H1 (cell line): ENCODE measurements around the gene LRRFIP1. TPM values are rescaled to one million over a fixed set of nuclear protein-coding genes. Genes with fewer than 3 reads are reported as not detected.

Source experiments
- CTCF ChIA-PET: fragments of 300-600 bp; sonication (Branson Sonifier 250); formaldehyde crosslinking; loops from one replicate; lab custom pipeline; 2021; ENCODE audit not compliant: partially characterized antibody; lab: Charles Lee
- POLR2A ChIA-PET: fragments of 300-600 bp; sonication (Branson Sonifier 250); formaldehyde crosslinking; loops from one replicate; lab custom pipeline; 2021; ENCODE audit warnings: inconsistent platforms; ENCODE audit not compliant: partially characterized antibody; lab: Charles Lee
- DNase-seq, 2 experiments: peaks; one replicate each; pipeline versions ENCODE4 v3.0.0 to v3.0.0-alpha.2; 2010 to 2022; ENCODE audit warnings: low spot score in 2 of 2, low read depth in 1 of 2, mixed read lengths in 1 of 2
- FAIRE-seq: peaks from 2 replicates; lab custom pipeline; 2011; peaks lifted over from hg19 to GRCh38; lab: Jason Lieb, UNC
- H2AFZ ChIP-seq: 2 replicates; pipeline ENCODE4 v1.8.1; 2012; ENCODE audit warnings: low read length, inconsistent platforms
- H2AK5ac ChIP-seq: 2 replicates; pipeline ENCODE4 v1.6.1; 2013; ENCODE audit warnings: low read depth, low read length
- H2BK120ac ChIP-seq: replicated peaks from 2 replicates; pipeline ENCODE3; 2013; ENCODE audit warnings: low read depth, low read length, inconsistent platforms
- H2BK12ac ChIP-seq: 2 replicates; pipeline ENCODE4 v1.6.1; 2013; ENCODE audit warnings: low read depth, low read length
- H2BK15ac ChIP-seq: 2 replicates; pipeline ENCODE4 v1.6.1; 2013; ENCODE audit warnings: low read length
- H2BK20ac ChIP-seq: 2 replicates; pipeline ENCODE4 v1.6.1; 2013; ENCODE audit warnings: low read length
- H2BK5ac ChIP-seq: 2 replicates; pipeline ENCODE4 v1.6.1; 2013; ENCODE audit warnings: low read depth, low read length
- H3K14ac ChIP-seq: 2 replicates; pipeline ENCODE4 v1.6.1; 2013; ENCODE audit warnings: inconsistent platforms; ENCODE audit not compliant: insufficient read length
- H3K18ac ChIP-seq: 2 replicates; pipeline ENCODE4 v1.6.1; 2013; ENCODE audit warnings: low read length; ENCODE audit errors: extremely low read depth
- H3K23ac ChIP-seq: 2 replicates; pipeline ENCODE4 v1.6.1; 2013; ENCODE audit warnings: inconsistent platforms; ENCODE audit not compliant: insufficient read length
- H3K23me2 ChIP-seq: 2 replicates; pipeline ENCODE4 v1.6.1; 2013; ENCODE audit warnings: low read depth, low read length
- H3K27ac ChIP-seq: 2 replicates; pipeline ENCODE4 v1.6.1; 2011; ENCODE audit warnings: low read depth, low read length, inconsistent platforms
- H3K27me3 ChIP-seq, 4 experiments: replicated peaks in 1 of 4; 1 replicate in 1 of 4; 2 replicates in 3 of 4; pipeline versions ENCODE4 v1.6.1 to v1.8.1; 2011 to 2013; ENCODE audit warnings: low read length in 3 of 4, mild to moderate bottlenecking in 3 of 4, inconsistent platforms in 2 of 4, mixed read lengths in 2 of 4, moderate library complexity in 1 of 4; ENCODE audit not compliant: control insufficient read depth in 3 of 4, insufficient read depth in 3 of 4; ENCODE audit errors: extremely low read depth in 1 of 4
- H3K36me3 ChIP-seq, 4 experiments: 2 replicates each; pipeline versions ENCODE4 v1.6.1 to v1.8.1; 2011 to 2013; ENCODE audit warnings: mild to moderate bottlenecking in 4 of 4, low read length in 3 of 4, moderate library complexity in 2 of 4, control low read depth in 1 of 4, inconsistent platforms in 1 of 4; ENCODE audit not compliant: insufficient read depth in 4 of 4, control insufficient read depth in 2 of 4
- H3K4ac ChIP-seq: replicated peaks from 2 replicates; pipeline ENCODE3; 2013; ENCODE audit warnings: low read length, low read depth, mixed read lengths, inconsistent platforms; ENCODE audit not compliant: insufficient read length
- H3K4me1 ChIP-seq, 4 experiments: replicated peaks in 1 of 4; 1 replicate in 1 of 4; 2 replicates in 3 of 4; pipeline versions ENCODE4 v1.6.1 to v1.8.1; 2011 to 2013; ENCODE audit warnings: low read length in 3 of 4, inconsistent platforms in 2 of 4, mixed read lengths in 1 of 4; ENCODE audit not compliant: insufficient read depth in 4 of 4, control insufficient read depth in 3 of 4
- H3K4me2 ChIP-seq, 2 experiments: 2 replicates each; pipeline versions ENCODE4 v1.6.1 to v1.8.1; 2011 to 2013; ENCODE audit warnings: low read depth in 2 of 2, low read length in 2 of 2, control low read depth in 1 of 2, inconsistent platforms in 1 of 2, mild to moderate bottlenecking in 1 of 2; ENCODE audit not compliant: insufficient read depth in 1 of 2
- H3K4me3 ChIP-seq, 4 experiments: fragments of 200-600, 300-600 bp in 1 of 4; sonication (generic), shearing (Covaris generic), sonication (Bioruptor Twin) in 1 of 4; 2 replicates each; pipeline versions ENCODE4 v1.5.1 to v1.8.1; 2011 to 2016; ENCODE audit warnings: low read length in 4 of 4, low read depth in 3 of 4, control low read depth in 2 of 4, inconsistent platforms in 2 of 4, mild to moderate bottlenecking in 2 of 4, mixed read lengths in 1 of 4, moderate library complexity in 1 of 4; ENCODE audit not compliant: insufficient read depth in 2 of 4; ENCODE audit errors: extremely low read depth in 1 of 4
- H3K56ac ChIP-seq: replicated peaks from 2 replicates; pipeline ENCODE3; 2013; ENCODE audit warnings: low read depth, mild to moderate bottlenecking, mixed read lengths, low read length, inconsistent platforms; ENCODE audit not compliant: insufficient read length
- H3K79me1 ChIP-seq: 2 replicates; pipeline ENCODE4 v1.6.1; 2013; ENCODE audit warnings: low read depth, low read length, control low read depth
- H3K79me2 ChIP-seq, 2 experiments: 2 replicates each; pipeline versions ENCODE4 v1.6.1 to v1.8.1; 2012 to 2013; ENCODE audit warnings: low read length in 2 of 2, mild to moderate bottlenecking in 2 of 2, inconsistent platforms in 1 of 2; ENCODE audit not compliant: insufficient read depth in 2 of 2, control insufficient read depth in 1 of 2
- H3K9ac ChIP-seq, 4 experiments: replicated peaks in 1 of 4; 1 replicate in 1 of 4; 2 replicates in 3 of 4; pipeline versions ENCODE4 v1.6.1 to v1.8.1; 2011 to 2013; ENCODE audit warnings: low read depth in 3 of 4, low read length in 3 of 4, control low read depth in 2 of 4, mild to moderate bottlenecking in 2 of 4, moderate library complexity in 2 of 4, inconsistent platforms in 1 of 4; ENCODE audit errors: extremely low read depth in 1 of 4
- H3K9me3 ChIP-seq, 2 experiments: 2 replicates each; pipeline versions ENCODE4 v1.6.1 to v1.8.1; 2012 to 2013; ENCODE audit warnings: mild to moderate bottlenecking in 2 of 2, moderate library complexity in 2 of 2, control low read depth in 1 of 2, inconsistent platforms in 1 of 2, low read depth in 1 of 2, low read length in 1 of 2, mixed read lengths in 1 of 2; ENCODE audit not compliant: insufficient read depth in 2 of 2
- H4K20me1 ChIP-seq, 2 experiments: replicated peaks in 1 of 2; 2 replicates each; pipeline versions ENCODE3 to v1.8.1; 2011 to 2013; ENCODE audit warnings: inconsistent platforms in 2 of 2, low read length in 2 of 2, mild to moderate bottlenecking in 1 of 2; ENCODE audit not compliant: insufficient read depth in 2 of 2, control insufficient read depth in 1 of 2
- H4K5ac ChIP-seq: 2 replicates; pipeline ENCODE4 v1.6.1; 2013; ENCODE audit warnings: low read length, low read depth, mixed read lengths, inconsistent platforms; ENCODE audit not compliant: insufficient read length
- H4K8ac ChIP-seq: 2 replicates; pipeline ENCODE4 v1.8.0; 2013; ENCODE audit warnings: mild to moderate bottlenecking, moderate library complexity, low read length, inconsistent platforms; ENCODE audit not compliant: insufficient read depth; ENCODE audit errors: extremely low read depth
- H4K91ac ChIP-seq: replicated peaks from 2 replicates; pipeline ENCODE3; 2013; ENCODE audit warnings: low read length, mixed read lengths, inconsistent platforms; ENCODE audit not compliant: insufficient read length
- BACH1 ChIP-seq: IDR thresholded peaks from 2 replicates; pipeline ENCODE4 v1.6.1; 2012; ENCODE audit warnings: low read length, improper control_type of control experiment
- BCL11A ChIP-seq, 2 experiments: IDR thresholded peaks; one replicate each; pipeline ENCODE4 v1.6.1; 2011; ENCODE audit warnings: low read depth in 2 of 2, low read length in 2 of 2, mild to moderate bottlenecking in 2 of 2
- CBX5 ChIP-seq: fragments of 300-800, 300-1000 bp; sonication (generic); IDR thresholded peaks from 2 replicates; pipeline ENCODE4 v1.7.1; 2016; ENCODE audit warnings: antibody characterized with exemption, low read length, low read depth
- FOSL1 ChIP-seq: IDR thresholded peaks from 2 replicates; pipeline ENCODE4 v1.6.1; 2011; ENCODE audit warnings: mild to moderate bottlenecking, low read depth, low read length, moderate library complexity; ENCODE audit not compliant: insufficient read depth
- GTF2F1 ChIP-seq: IDR thresholded peaks from 2 replicates; pipeline ENCODE4 v1.6.1; 2012; ENCODE audit warnings: low read depth, low read length, improper control_type of control experiment, borderline replicate concordance
- JUND ChIP-seq: IDR thresholded peaks from 2 replicates; pipeline ENCODE4 v1.6.1; 2011; ENCODE audit warnings: mild to moderate bottlenecking, improper control_type of control experiment, low read length
- NANOG ChIP-seq: IDR thresholded peaks from 2 replicates; pipeline ENCODE4 v1.6.1; 2011; ENCODE audit warnings: low read length, low read depth, mild to moderate bottlenecking, inconsistent platforms; ENCODE audit not compliant: insufficient read depth, poor library complexity, severe bottlenecking
- SAP30 ChIP-seq: fragments of 300-600 bp; sonication (generic); IDR thresholded peaks from 2 replicates; pipeline ENCODE4 v1.7.1; 2012; ENCODE audit warnings: low read length, moderate library complexity, mild to moderate bottlenecking, inconsistent platforms; ENCODE audit not compliant: insufficient read depth, insufficient replicate concordance
- TBP ChIP-seq: IDR thresholded peaks from 2 replicates; pipeline ENCODE4 v1.6.1; 2011; ENCODE audit warnings: low read depth, low read length, improper control_type of control experiment
- TCF12 ChIP-seq: IDR thresholded peaks from 2 replicates; pipeline ENCODE4 v1.6.1; 2011; ENCODE audit warnings: low read depth, mild to moderate bottlenecking, low read length
- ZNF274 ChIP-seq: IDR thresholded peaks from 2 replicates; pipeline ENCODE4 v1.7.0; 2012; ENCODE audit warnings: low read length, borderline replicate concordance; ENCODE audit errors: extremely low read depth
- WGBS, 2 experiments: shearing (Covaris generic) in 1 of 2; methylation state at CpG; one replicate each; pipeline versions ENCODE4 v1.1.6 to v1.1.7; 2013 to 2015; ENCODE audit warnings: low lambda C conversion rate in 2 of 2, mixed read lengths in 2 of 2, inconsistent platforms in 1 of 2, low coverage in 1 of 2, missing lambda C conversion rate in 1 of 2; ENCODE audit not compliant: insufficient replicate concordance in 2 of 2, insufficient coverage in 1 of 2, insufficient read length in 1 of 2; ENCODE audit errors: extremely low coverage in 1 of 2, missing lambda C conversion rate in 1 of 2; 5-methylcytosine and 5-hydroxymethylcytosine counted together
- polyA plus RNA-seq, 7 experiments: library from polyadenylated mRNA; depleted of rRNA in 3 of 7; stranded (reverse) in 5 of 7; unstranded in 2 of 7; fragments of >200 nt in 5 of 7; fragments of 200-250 nt in 2 of 7; gene quantifications; 1 replicate in 5 of 7; 2 replicates in 1 of 7; 4 replicates in 1 of 7; pipeline versions ENCODE4 v1.2.1 to v1.2.3, GENCODE V29; 2011 to 2013; ENCODE audit warnings: missing spikeins in 2 of 7, mixed read lengths in 2 of 7
- total RNA-seq: library from RNA; stranded (reverse); fragmentation: NEBNext Ultra II Directional; extraction: Animal tissue kit (Norgen Biotek cat#: 25700); gene quantifications from 2 replicates; pipeline ENCODE4 v1.2.1, GENCODE V29; 2021

The LRRFIP1 gene
- total and polyA plus RNA-seq, 2 of the 8 experiments (the other 6 are each of a cell fraction or from before 2014, with no cell fraction given) = 12.1 to 75.8 TPM

DNA sequence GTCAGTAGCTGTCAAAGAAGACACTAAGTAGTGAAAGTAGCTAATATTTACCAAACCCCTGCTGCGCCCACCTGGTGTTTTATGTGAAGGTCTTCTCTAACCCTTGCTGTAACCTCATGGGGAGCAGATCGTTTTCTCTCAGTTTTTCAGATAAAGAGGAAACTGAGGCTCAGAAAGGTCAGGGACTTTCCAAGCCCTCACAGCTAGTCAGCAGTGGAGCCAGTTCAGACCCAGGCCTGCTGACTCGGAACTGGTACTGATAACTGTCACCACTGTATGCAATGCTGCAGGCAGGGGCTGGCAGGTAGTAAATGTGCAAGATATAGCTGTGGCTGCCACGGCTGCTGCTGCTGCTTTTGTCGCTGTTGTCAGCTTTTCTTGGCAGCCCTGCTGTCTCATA, 69.1 kb downstream of the LRRFIP1 start:
- Histone ChIP-seq H2BK20ac (no peak overlapping the region), H3K23me2 (peaks cover 14% of the 10 kb centered on the region), H3K27me3 (peaks cover 0 to 9% (median 3%) of the 10 kb centered on the region in 4 experiments; a peak in 3 of 7 replicates), H4K8ac (no peak overlapping the region), H3K9me3 (no peaks in the 10 kb centered on the region), H3K36me3 (no peaks in the 10 kb centered on the region), H3K23ac (no peak overlapping the region), H3K14ac (no peak overlapping the region), H4K5ac (no peak overlapping the region), H2AFZ (no peak overlapping the region), H4K91ac (no peak overlapping the region), H3K18ac (no peak overlapping the region), H2BK5ac (no peak overlapping the region), H3K4me2 (peak overlapping the region in 1 of 2 experiments; percentile 11; a peak in 1 of 4 replicates), H4K20me1 (peaks cover 15 to 39% of the 10 kb centered on the region in 2 experiments), H3K4ac (no peak overlapping the region), H3K79me2 (peaks cover 12 to 87% of the 10 kb centered on the region in 2 experiments; a peak in 3 of 4 replicates), H2BK15ac (no peak overlapping the region), H3K9ac (no peak overlapping the region), H2AK5ac (no peak overlapping the region), H3K27ac (no peak overlapping the region), H2BK120ac (no peak overlapping the region), H3K4me3 (no peak overlapping the region), H2BK12ac (no peak overlapping the region), H3K79me1 (peaks cover 25% of the 10 kb centered on the region), H3K4me1 (peaks cover 21 to 39% (median 32%) of the 10 kb centered on the region in 4 experiments), H3K56ac (no peak overlapping the region)
- FAIRE-seq = no peak
- DNase-seq = no peak
- WGBS, 2 experiments = 72% methylated on average over 5 of the region's 5 CpGs; no CpG with 5 or more reads in 1 of the 2 experiments
- ChIA-PET POLR2A (interaction anchor here (1.1 to 1.5 kb wide), 2 partner anchors 82 to 106 kb away, joined by 3 to 4 read pairs; partner anchors contain the start of gene RAB17), CTCF (interaction anchor here (0.7 to 2.8 kb wide), 7 partner anchors 9 to 135 kb away, joined by 3 to 17 read pairs (median 7); no protein-coding TSS in a partner anchor)
- no peak for TF ChIP-seq JUND
- no peak for TF ChIP-seq SAP30
- no peak for TF ChIP-seq ZNF274
- TF ChIP-seq TBP = no peak
- no peak for TF ChIP-seq CBX5
- no peak for TF ChIP-seq TCF12
- TF ChIP-seq GTF2F1 = no peak
- no peak for TF ChIP-seq BCL11A (IDR thresholded peaks at IDR 0.05; ENCODE audit: low read depth in 2 of 2, low read length in 2 of 2)
- no peak for TF ChIP-seq FOSL1
- no peak for TF ChIP-seq NANOG
- no peak for TF ChIP-seq BACH1
